Osteocyte (in vitro differentiated cells): ENCODE measurements around the gene NME7. TPM values are rescaled to one million over a fixed set of nuclear protein-coding genes. Genes with fewer than 3 reads are reported as not detected.

Source experiments
- DNase-seq: peaks from one replicate; pipeline ENCODE4 v3.0.0; 2021; ENCODE audit warnings: mixed read lengths; ENCODE audit not compliant: unreplicated experiment; ENCODE audit errors: extremely low spot score
- H3K27ac Mint-ChIP-seq: one replicate; pipeline ENCODE4 v1.8.0; 2021; ENCODE audit warnings: mild to moderate bottlenecking, mixed read lengths; ENCODE audit not compliant: unreplicated experiment
- H3K27me3 Mint-ChIP-seq: one replicate; pipeline ENCODE4 v1.8.0; 2021; ENCODE audit warnings: mixed read lengths; ENCODE audit not compliant: unreplicated experiment
- H3K36me3 Mint-ChIP-seq: one replicate; pipeline ENCODE4 v1.8.0; 2021; ENCODE audit warnings: mixed read lengths; ENCODE audit not compliant: unreplicated experiment
- H3K4me1 Mint-ChIP-seq: one replicate; pipeline ENCODE4 v1.8.0; 2021; ENCODE audit warnings: mixed read lengths; ENCODE audit not compliant: unreplicated experiment
- H3K4me3 Mint-ChIP-seq: one replicate; pipeline ENCODE4 v1.8.0; 2021; ENCODE audit warnings: mild to moderate bottlenecking, moderate library complexity, mixed read lengths; ENCODE audit not compliant: unreplicated experiment
- H3K9me3 Mint-ChIP-seq: one replicate; pipeline ENCODE4 v1.8.0; 2021; ENCODE audit warnings: mixed read lengths; ENCODE audit not compliant: unreplicated experiment
- total RNA-seq: library from RNA; stranded (reverse); gene quantifications from 2 replicates; pipeline ENCODE4 v1.2.1, GENCODE V29; 2021
- TF ChIP-seq, protein P1 (sequence below): fragments of 200-600 bp; sonication (generic); IDR thresholded peaks from 2 replicates; pipeline ENCODE4 v1.5.0; 2021; ENCODE audit warnings: antibody characterized with exemption, mild to moderate bottlenecking, moderate library complexity

Gene NME7
- total RNA-seq, 1 donor from 2014 or later, result 20.5 TPM

DNA sequence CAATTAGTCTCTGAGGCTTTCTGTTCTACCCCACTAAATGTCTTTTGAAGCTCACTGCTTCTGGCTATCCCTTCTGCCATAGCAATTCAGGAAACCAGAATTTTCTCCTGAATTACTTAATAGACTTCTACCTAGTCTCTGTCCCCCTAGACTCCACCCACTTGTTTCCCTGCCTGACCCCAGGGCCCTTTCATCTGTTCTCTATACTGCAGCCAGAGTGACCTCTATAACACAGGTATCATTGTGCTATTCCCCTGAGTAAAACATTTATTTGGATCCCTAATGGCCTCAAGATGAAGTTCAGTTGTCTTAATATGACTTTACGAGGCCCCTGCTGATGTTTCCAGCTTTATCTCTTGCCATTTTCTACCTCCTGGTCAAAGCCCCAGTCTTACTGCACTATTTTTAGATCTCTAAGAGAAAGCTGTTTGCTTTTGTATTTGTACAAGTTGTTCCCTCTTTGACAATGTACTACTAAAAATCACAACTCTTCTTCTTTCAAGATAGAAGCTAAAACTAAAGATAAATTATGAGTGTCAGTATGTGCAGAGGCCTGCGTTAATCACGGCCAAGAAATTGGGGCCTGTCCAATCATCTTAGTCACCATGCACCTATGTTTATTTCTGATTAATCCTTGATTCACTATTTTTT, 206.6 kb downstream of the NME7 start:
- Mint-ChIP-seq H3K4me3 (no peak overlapping the region), H3K4me1 (no peaks in the 10 kb centered on the region), H3K27me3 (no peaks in the 10 kb centered on the region), H3K27ac (no peak overlapping the region), H3K36me3 (no peaks in the 10 kb centered on the region), H3K9me3 (no peaks in the 10 kb centered on the region)
- TF ChIP-seq, protein P1, sequence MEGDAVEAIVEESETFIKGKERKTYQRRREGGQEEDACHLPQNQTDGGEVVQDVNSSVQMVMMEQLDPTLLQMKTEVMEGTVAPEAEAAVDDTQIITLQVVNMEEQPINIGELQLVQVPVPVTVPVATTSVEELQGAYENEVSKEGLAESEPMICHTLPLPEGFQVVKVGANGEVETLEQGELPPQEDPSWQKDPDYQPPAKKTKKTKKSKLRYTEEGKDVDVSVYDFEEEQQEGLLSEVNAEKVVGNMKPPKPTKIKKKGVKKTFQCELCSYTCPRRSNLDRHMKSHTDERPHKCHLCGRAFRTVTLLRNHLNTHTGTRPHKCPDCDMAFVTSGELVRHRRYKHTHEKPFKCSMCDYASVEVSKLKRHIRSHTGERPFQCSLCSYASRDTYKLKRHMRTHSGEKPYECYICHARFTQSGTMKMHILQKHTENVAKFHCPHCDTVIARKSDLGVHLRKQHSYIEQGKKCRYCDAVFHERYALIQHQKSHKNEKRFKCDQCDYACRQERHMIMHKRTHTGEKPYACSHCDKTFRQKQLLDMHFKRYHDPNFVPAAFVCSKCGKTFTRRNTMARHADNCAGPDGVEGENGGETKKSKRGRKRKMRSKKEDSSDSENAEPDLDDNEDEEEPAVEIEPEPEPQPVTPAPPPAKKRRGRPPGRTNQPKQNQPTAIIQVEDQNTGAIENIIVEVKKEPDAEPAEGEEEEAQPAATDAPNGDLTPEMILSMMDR, result no peak
- no peak for DNase-seq

- H3K4me3 Mint-ChIP-seq, result no peak overlapping the region
- H3K27ac Mint-ChIP-seq, result no peak overlapping the region
- H3K36me3 Mint-ChIP-seq, result no peaks in the 10 kb centered on the region
- no peaks in the 10 kb centered on the region for H3K4me1 Mint-ChIP-seq
- TF ChIP-seq, protein P1, result no peak
- DNase-seq, result no peak
- H3K9me3 Mint-ChIP-seq, result no peaks in the 10 kb centered on the region
- H3K27me3 Mint-ChIP-seq, result no peaks in the 10 kb centered on the region
Observed at GRCh38 chr1:169156580-169156979, 211.0 kb downstream of the NME7 start.

DNA sequence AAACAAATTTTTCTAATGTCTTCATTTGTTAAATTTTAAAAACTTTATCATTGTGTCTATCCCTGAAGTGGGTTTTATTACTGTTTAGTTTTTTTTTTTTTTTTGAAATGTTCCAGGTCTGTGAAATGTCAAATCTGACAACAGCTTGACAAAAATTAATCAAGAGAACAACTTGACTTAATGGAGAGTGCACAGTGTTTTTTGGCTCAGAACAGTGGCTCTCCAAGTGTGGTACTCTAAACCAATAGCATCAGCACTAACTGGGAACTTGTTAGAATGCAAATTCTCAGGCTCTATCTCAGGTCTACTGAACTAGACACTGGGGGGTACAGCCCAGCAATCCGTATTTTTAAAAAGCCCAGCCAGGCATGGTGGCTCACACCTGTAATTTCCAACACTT, 211.9 kb downstream of the NME7 start:
- TF ChIP-seq, protein P1, result no peak
- no peaks in the 10 kb centered on the region for H3K27me3 Mint-ChIP-seq
- no peak for DNase-seq
- H3K4me1 Mint-ChIP-seq, result no peaks in the 10 kb centered on the region
- no peaks in the 10 kb centered on the region for H3K9me3 Mint-ChIP-seq
- no peak overlapping the region for H3K27ac Mint-ChIP-seq
- no peaks in the 10 kb centered on the region for H3K36me3 Mint-ChIP-seq
- H3K4me3 Mint-ChIP-seq, result no peak overlapping the region

DNA sequence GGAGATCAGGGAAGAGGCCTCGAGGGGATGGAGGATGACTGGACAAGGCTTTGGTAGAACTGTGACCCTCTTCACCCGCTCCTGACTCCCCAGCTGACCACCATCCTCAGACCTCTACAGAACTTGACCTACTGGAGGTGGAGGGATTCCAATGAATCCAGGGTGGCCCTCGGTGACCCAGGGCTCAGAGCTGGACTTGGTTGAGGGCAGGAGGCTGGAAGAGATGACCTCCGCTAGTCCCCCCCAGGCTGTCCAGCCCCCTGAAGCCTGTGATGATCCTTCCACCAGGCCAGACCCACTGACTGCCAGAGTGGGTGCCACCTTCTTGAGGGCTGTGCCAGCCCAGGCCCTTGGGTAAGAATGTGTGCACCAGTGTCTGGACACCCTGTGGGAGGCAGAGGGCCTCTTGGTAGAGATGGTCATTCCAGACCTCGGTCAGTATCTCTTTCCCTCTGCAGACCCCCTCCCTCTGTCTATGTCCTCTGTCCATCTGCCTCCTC, 216.2 kb downstream of the NME7 start:
- Mint-ChIP-seq H3K4me1 (peaks cover 9% of the 10 kb centered on the region), H3K4me3 (no peak overlapping the region), H3K9me3 (no peaks in the 10 kb centered on the region), H3K27ac (no peak overlapping the region), H3K27me3 (no peaks in the 10 kb centered on the region), H3K36me3 (no peaks in the 10 kb centered on the region)
- TF ChIP-seq, protein P1, result no peak
- DNase-seq, result no peak

GRCh38 chr1:169150641-169151337, 216.8 kb downstream of the NME7 start:
- no peak overlapping the region for H3K4me3 Mint-ChIP-seq
- no peak overlapping the region for H3K27ac Mint-ChIP-seq
- H3K4me1 Mint-ChIP-seq, result peaks cover 9% of the 10 kb centered on the region
- no peak for DNase-seq
- H3K36me3 Mint-ChIP-seq, result no peaks in the 10 kb centered on the region
- H3K27me3 Mint-ChIP-seq, result no peaks in the 10 kb centered on the region
- H3K9me3 Mint-ChIP-seq, result no peaks in the 10 kb centered on the region
- TF ChIP-seq, protein P1, result no peak
